IgD-negative memory B cell (primary cell): ENCODE measurements around the gene CNTNAP2. TPM values are rescaled to one million over a fixed set of nuclear protein-coding genes. Genes with fewer than 3 reads are reported as not detected.

Experiments used
- H3K27ac Mint-ChIP-seq, 3 donors: one replicate each; pipeline ENCODE4 v1.8.0; 2020 to 2022; ENCODE audit warnings: mild to moderate bottlenecking in 3 of 3, mixed read lengths in 3 of 3, moderate library complexity in 1 of 3
- H3K27me3 Mint-ChIP-seq: one replicate; pipeline ENCODE4 v1.8.0; 2021; ENCODE audit warnings: mixed read lengths
- H3K36me3 Mint-ChIP-seq: one replicate; pipeline ENCODE4 v1.8.0; 2020; ENCODE audit warnings: mild to moderate bottlenecking, mixed read lengths
- H3K4me1 Mint-ChIP-seq, 3 donors: one replicate each; pipeline ENCODE4 v1.8.0; 2020 to 2022; ENCODE audit warnings: mixed read lengths in 3 of 3, mild to moderate bottlenecking in 1 of 3
- H3K4me3 Mint-ChIP-seq, 4 donors: one replicate each; pipeline ENCODE4 v1.8.0; 2020 to 2022; ENCODE audit warnings: mild to moderate bottlenecking in 4 of 4, mixed read lengths in 4 of 4, moderate library complexity in 3 of 4
- H3K9me3 Mint-ChIP-seq, 3 donors: one replicate each; pipeline ENCODE4 v1.8.0; 2020 to 2021; ENCODE audit warnings: mixed read lengths in 3 of 3, mild to moderate bottlenecking in 1 of 3
- polyA plus RNA-seq: library from polyadenylated mRNA; unstranded; fragments of 300-500 nt; fragmentation: Illumina TruSeq; gene quantifications from one replicate; pipeline ENCODE4 v1.2.3, GENCODE V29; 2021

CNTNAP2 gene
- polyA plus RNA-seq, 1 donor from 2014 or later = 47.3 TPM

DNA sequence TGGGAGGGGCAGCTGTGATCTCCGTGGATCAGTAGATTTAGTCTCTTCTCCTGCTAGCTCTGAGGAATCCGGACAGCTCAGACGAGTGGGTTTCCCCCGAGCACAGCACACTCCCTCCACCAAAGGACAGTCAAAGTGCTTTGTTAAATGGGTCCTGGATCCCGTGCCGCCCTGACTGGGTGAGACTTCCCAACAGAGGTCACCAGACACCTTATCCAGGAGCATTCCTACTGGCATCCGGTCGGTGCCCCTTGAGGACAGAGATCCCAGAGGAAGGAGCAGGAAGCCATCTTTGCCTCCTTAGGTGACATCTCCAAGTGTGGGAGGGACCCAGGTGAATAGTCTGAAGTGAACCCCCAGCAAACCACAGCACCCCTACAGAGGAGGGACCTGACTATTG lies 1148.9 kb downstream of the CNTNAP2 start:
- Mint-ChIP-seq H3K4me1 (no peaks in the 10 kb centered on the region), H3K27ac (no peak overlapping the region), H3K36me3 (no peaks in the 10 kb centered on the region), H3K4me3 (no peak overlapping the region), H3K27me3 (no peaks in the 10 kb centered on the region), H3K9me3 (peaks cover 0 to 2% (median 0%) of the 10 kb centered on the region in 3 donors)

DNA sequence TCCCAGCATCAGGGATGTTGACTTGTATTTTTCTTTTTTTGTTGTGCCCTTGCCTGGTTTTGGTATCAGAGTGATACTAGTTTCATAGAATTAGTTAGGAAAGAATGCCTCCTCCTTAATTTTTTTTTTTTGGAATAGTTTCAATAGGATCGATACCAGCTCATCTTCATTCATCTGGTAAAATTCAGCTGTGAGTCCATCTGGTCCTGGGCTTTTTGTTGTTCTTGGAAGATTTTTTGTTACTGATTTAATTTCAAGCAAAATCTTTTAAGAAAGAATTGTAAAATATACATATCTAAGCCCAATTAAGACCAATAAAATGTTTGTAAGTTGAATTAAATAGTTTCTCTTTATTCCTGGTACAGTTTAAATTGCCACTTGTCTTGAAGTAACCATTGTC lies 1159.5 kb downstream of the CNTNAP2 start:
- Mint-ChIP-seq H3K27ac (no peak overlapping the region), H3K4me1 (no peaks in the 10 kb centered on the region), H3K36me3 (no peaks in the 10 kb centered on the region), H3K4me3 (no peak overlapping the region), H3K9me3 (peaks cover 0 to 12% (median 0%) of the 10 kb centered on the region in 3 donors), H3K27me3 (no peaks in the 10 kb centered on the region)

DNA sequence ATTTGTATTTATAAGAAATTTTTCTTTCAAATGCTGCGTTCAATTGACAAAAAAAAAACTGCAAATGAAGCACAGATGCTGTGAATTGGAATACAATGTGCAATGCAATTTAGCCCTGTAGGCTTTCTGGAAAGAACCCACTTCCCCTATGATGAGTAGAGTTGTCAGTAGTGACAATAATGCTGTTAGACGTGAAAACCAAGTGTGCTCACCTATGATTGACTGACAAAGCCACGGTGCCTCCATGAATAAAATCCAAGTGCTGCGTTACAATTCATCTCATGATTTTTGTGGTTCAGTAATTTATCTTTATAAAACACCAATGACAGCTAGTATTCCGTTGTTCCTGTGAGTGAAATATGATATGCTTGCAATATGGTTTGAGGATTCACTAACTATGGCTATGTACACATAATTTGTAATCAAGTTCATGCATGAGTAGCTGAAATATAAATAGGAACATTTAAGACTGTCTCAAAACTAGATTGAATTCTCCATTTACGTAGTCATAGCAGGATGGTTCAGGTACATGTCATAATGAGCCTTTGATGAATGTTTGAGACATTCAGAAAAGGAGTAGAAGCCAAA lies 1160.3 kb downstream of the CNTNAP2 start:
- H3K27me3 Mint-ChIP-seq = no peaks in the 10 kb centered on the region
- H3K4me3 Mint-ChIP-seq = no peak overlapping the region
- H3K27ac Mint-ChIP-seq = no peak overlapping the region
- no peaks in the 10 kb centered on the region for H3K36me3 Mint-ChIP-seq
- H3K4me1 Mint-ChIP-seq = no peaks in the 10 kb centered on the region
- peaks cover 0 to 12% (median 0%) of the 10 kb centered on the region in 3 donors for H3K9me3 Mint-ChIP-seq

DNA sequence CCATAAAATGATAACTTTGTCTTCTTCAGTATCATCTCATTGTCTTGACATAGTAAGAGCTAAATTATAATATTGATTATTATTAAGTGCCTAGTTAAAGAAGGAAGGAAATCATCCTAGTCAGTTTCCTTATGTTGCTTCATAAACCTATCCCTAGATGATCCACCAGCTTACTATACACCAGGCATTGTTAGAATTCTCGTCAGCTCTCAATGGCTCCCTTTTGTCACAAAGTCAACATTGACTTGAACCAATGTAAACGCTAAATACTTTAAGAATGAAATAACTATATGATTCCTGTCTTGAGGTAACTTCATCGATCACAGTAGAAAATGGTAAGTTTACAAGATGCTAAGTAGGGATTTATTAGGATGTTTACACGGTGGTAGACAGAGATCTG lies 1162.9 kb downstream of the CNTNAP2 start:
- Mint-ChIP-seq H3K36me3 (no peaks in the 10 kb centered on the region), H3K27me3 (no peaks in the 10 kb centered on the region), H3K9me3 (peaks cover 0 to 13% (median 2%) of the 10 kb centered on the region in 3 donors), H3K27ac (no peak overlapping the region), H3K4me3 (no peak overlapping the region), H3K4me1 (no peaks in the 10 kb centered on the region)

DNA sequence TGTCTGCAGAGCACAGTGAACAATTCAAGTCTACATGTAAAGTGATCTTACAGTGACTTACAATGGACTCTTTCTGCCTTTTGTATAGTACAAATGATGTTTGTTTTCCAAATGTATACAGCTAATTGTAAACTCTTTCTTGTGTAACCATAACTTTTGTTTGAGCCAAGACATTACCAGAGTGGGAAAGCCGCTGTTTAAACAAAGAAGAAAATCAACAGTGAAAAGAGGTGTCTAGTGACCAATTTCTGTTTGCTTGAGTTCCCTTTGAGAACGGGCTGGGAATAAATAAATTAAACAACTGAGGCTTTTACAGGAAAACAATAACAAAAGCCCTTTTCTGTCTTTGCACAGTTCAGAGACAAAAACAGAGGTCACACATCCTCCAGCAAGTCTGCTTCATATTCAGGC lies 1163.4 kb downstream of the CNTNAP2 start:
- no peak overlapping the region for H3K4me3 Mint-ChIP-seq

DNA sequence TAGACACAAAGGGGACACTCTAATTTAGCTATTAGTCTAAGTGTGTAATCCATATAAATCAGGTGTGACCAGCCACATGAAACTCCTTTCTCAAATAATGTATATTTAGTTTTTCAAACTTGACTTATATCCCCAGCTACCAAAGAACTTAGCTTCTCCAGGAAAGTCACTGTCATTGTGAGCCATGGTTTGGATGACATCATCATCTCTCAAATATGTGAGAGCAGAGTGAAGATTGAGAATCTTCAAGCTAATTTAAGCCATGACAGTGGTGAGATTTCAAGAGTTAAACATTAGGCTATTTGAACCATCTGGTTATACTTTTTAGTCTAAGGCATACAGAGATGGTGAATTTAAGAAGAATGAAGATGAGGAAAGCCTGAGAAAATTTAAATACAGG lies 1165.6 kb downstream of the CNTNAP2 start:
- Mint-ChIP-seq H3K9me3 (peaks cover 0 to 4% (median 4%) of the 10 kb centered on the region in 3 donors), H3K27ac (no peak overlapping the region), H3K4me3 (no peak overlapping the region), H3K36me3 (no peaks in the 10 kb centered on the region), H3K4me1 (no peaks in the 10 kb centered on the region), H3K27me3 (no peaks in the 10 kb centered on the region)

More for the DNA sequence above, 1163.4 kb downstream of the CNTNAP2 start:
- no peaks in the 10 kb centered on the region for H3K4me1 Mint-ChIP-seq
- H3K27ac Mint-ChIP-seq = no peak overlapping the region
- H3K9me3 Mint-ChIP-seq = peaks cover 0 to 12% (median 2%) of the 10 kb centered on the region in 3 donors
- H3K36me3 Mint-ChIP-seq = no peaks in the 10 kb centered on the region
- no peaks in the 10 kb centered on the region for H3K27me3 Mint-ChIP-seq

DNA sequence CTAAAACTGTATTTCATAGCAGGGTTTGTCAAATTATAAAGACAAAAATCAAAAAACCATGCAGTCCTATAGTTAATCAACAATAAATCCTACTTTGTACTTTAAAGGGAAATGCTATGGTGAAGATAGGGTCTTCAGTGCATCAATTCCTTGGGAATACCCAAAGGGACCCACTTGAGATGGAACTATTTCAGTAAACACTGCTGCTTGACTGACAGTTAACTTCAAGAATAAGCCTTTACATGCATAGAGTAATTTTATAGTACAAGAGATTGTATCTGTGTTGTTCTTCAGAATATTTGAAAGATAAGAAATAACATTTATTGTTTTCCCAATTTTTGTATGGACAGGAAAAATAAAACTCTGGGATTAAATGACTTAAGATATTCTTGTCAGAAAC lies 1179.6 kb downstream of the CNTNAP2 start:
- H3K27me3 Mint-ChIP-seq = no peaks in the 10 kb centered on the region
- peaks cover 0 to 2% (median 1%) of the 10 kb centered on the region in 3 donors for H3K9me3 Mint-ChIP-seq
- H3K4me3 Mint-ChIP-seq = no peak overlapping the region
- H3K27ac Mint-ChIP-seq = no peak overlapping the region
- H3K36me3 Mint-ChIP-seq = no peaks in the 10 kb centered on the region
- H3K4me1 Mint-ChIP-seq = no peaks in the 10 kb centered on the region

DNA sequence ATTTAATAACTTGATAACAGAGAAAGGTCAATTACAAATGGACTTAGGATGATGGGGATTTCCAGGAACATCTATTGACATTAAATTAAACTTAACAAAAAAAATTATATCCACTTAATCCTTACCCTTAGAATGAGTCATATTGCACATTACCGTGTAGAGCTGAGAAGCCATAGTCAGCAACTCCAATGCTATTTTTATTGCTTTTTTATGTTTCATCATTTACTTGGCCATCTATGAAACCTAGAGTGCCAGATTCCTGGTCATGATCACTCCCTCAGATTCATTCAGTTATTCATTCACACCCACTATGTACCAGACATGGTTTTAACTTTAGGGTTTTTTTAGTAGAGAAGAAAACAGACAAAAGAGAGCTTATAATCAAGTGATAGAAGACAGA lies 1180.4 kb downstream of the CNTNAP2 start:
- no peak overlapping the region for H3K4me3 Mint-ChIP-seq
- H3K4me1 Mint-ChIP-seq = no peaks in the 10 kb centered on the region
- no peaks in the 10 kb centered on the region for H3K27me3 Mint-ChIP-seq
- no peak overlapping the region for H3K27ac Mint-ChIP-seq
- H3K9me3 Mint-ChIP-seq = peaks cover 0 to 2% (median 0%) of the 10 kb centered on the region in 3 donors
- no peaks in the 10 kb centered on the region for H3K36me3 Mint-ChIP-seq

DNA sequence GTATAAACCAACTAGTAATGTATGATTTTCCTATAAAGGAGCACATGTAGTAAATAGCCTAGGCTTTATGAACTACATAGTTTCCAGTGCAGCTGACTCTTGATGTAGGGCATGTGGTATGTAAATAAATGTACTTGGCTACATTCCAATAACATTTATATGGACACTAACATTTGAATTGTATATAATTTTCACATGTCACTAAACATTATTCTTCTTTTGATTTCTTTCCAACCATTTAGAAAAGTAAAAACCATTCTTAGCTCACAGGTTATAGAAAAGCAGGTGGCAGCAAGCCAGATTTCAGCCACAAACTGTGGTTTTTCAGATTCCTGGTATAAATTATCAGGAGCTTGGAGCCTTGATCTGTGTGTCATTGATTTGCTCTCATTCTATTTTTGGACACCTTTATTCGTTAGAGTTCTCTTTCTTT lies 1182.0 kb downstream of the CNTNAP2 start:
- Mint-ChIP-seq H3K9me3 (peaks cover 0 to 2% (median 0%) of the 10 kb centered on the region in 3 donors), H3K27ac (no peak overlapping the region), H3K27me3 (no peaks in the 10 kb centered on the region), H3K4me1 (no peaks in the 10 kb centered on the region), H3K4me3 (no peak overlapping the region), H3K36me3 (no peaks in the 10 kb centered on the region)

DNA sequence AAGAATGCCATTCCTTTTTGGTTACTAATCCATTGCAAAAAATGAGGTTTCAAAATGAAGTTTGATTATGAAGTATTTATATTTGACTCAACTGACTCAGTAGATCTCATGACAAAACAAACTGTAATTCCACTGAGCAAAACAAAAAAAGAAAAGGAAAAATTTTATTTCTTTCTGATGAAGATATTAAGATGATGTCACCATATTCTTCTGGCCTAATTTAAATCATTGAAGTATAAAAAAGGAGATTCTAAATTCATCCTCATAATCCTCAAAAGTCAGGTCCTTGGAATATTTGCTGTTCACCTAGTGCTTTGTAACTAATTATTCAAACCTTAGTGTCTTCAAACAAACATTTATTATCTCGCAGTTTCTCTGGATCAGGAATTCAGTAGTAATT lies 1183.7 kb downstream of the CNTNAP2 start:
- Mint-ChIP-seq H3K9me3 (peaks cover 0 to 2% (median 0%) of the 10 kb centered on the region in 3 donors), H3K4me3 (no peak overlapping the region), H3K27ac (no peak overlapping the region), H3K27me3 (no peaks in the 10 kb centered on the region), H3K36me3 (no peaks in the 10 kb centered on the region), H3K4me1 (no peaks in the 10 kb centered on the region)

DNA sequence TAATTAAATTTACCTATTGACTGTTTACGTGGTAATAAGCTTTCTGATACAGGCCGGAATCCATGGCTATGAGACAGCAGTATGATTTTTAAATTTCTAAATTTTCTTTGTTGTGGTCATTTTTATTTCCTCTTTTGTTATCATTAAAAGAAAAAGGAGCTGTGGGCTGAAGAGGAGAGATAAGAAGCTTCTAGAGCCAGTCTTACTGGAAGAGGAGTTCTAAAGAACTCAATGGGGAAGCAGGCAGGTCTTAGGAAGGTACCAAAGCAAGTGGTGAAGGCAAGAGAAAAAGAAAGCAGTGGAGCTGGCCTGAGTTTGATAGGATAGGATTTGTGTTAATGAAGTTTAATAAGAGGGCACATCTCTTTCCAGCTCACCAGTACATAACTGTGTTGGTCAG lies 1187.8 kb downstream of the CNTNAP2 start:
- Mint-ChIP-seq H3K27me3 (no peaks in the 10 kb centered on the region), H3K4me1 (no peaks in the 10 kb centered on the region), H3K27ac (no peak overlapping the region), H3K36me3 (no peaks in the 10 kb centered on the region), H3K9me3 (peaks cover 0 to 14% (median 2%) of the 10 kb centered on the region in 3 donors), H3K4me3 (no peak overlapping the region)

DNA sequence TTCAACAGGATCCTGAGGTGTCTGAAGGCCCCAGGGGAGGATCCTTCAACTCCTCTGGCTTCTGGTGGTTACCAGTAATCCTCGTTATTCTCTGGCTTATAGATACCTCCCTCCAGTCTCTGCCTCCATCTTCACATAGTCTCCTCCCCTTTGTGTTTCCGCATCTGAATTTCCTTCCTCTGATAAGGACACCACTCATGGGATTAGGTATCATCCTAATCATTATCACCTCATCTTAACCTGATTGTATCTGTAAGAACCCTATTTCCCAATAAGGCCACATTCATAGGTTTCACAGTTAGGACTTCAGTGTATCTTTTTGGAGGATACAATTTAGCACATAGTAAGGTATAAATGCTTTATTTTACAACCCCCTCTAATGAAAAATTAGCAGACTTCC lies 1189.2 kb downstream of the CNTNAP2 start:
- Mint-ChIP-seq H3K36me3 (no peaks in the 10 kb centered on the region), H3K27ac (no peak overlapping the region), H3K9me3 (peaks cover 0 to 14% (median 5%) of the 10 kb centered on the region in 3 donors), H3K4me1 (no peaks in the 10 kb centered on the region), H3K4me3 (no peak overlapping the region), H3K27me3 (no peaks in the 10 kb centered on the region)

DNA sequence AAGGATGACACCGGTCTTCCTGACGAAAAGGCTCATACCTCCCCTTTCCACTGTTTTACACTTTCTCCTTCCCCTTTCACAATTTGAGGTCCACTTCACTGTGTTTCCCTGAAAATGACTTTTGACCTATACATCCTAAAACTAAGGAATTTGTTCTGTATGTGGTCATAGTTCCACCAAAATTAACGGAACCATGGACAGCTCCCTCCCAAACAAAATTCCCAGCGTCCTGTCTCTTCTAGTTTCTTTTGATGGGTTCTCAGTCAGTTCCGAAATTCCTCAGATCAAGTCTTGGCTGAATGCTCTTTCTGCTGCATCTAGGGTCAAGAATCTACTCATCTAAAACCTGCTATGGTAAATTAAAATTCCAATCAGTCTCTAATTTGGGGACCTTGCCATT lies 1191.9 kb downstream of the CNTNAP2 start:
- Mint-ChIP-seq H3K9me3 (peaks cover 2 to 14% (median 7%) of the 10 kb centered on the region in 3 donors), H3K4me1 (no peaks in the 10 kb centered on the region), H3K36me3 (no peaks in the 10 kb centered on the region), H3K27me3 (no peaks in the 10 kb centered on the region), H3K27ac (no peak overlapping the region), H3K4me3 (no peak overlapping the region)

DNA sequence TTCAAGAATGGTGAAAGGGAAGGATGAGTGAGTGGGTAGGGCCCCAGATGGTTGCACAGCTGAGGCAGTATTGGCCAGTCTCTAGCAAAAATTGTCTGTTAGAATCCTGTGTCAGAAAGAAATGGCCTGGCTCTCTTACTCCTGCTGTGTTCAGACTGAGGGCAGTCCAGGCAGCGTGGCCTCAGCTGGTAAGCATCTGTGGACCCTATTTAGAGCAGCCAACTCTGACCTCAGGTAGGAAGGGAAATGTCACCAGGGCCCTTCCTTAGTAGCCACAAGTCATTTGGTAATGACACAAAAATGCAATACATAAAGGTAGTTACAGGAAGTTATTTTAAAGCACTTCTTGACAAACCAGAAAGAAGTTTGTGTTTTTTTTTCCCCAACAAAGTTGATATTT lies 1194.7 kb downstream of the CNTNAP2 start:
- Mint-ChIP-seq H3K9me3 (peaks cover 2 to 10% (median 5%) of the 10 kb centered on the region in 3 donors), H3K4me3 (no peak overlapping the region), H3K27ac (no peak overlapping the region), H3K36me3 (peaks cover 1% of the 10 kb centered on the region), H3K4me1 (no peaks in the 10 kb centered on the region), H3K27me3 (no peaks in the 10 kb centered on the region)

DNA sequence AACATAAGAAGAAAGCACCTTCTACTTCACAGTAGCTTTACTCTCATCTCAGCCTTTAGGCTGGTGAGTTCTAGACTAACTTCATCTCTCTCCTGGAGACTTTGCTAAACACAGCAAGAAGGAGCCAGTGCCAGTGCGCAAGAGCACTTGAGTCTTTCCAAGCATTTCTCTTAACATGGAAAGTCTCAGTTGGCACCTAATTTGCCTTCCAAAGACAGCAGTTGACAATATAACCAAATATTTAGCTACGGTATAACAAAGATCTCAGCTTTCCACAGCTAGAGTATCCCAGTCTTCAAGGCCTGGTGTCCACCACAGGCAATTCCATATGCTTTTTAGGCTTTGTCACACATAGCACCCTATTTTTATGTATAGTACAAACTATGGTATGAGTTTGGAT lies 1204.9 kb downstream of the CNTNAP2 start:
- H3K4me3 Mint-ChIP-seq = no peak overlapping the region
- no peaks in the 10 kb centered on the region for H3K27me3 Mint-ChIP-seq
- no peaks in the 10 kb centered on the region for H3K36me3 Mint-ChIP-seq
- H3K9me3 Mint-ChIP-seq = peaks cover 0 to 5% (median 3%) of the 10 kb centered on the region in 3 donors
- H3K4me1 Mint-ChIP-seq = no peaks in the 10 kb centered on the region
- no peak overlapping the region for H3K27ac Mint-ChIP-seq

DNA sequence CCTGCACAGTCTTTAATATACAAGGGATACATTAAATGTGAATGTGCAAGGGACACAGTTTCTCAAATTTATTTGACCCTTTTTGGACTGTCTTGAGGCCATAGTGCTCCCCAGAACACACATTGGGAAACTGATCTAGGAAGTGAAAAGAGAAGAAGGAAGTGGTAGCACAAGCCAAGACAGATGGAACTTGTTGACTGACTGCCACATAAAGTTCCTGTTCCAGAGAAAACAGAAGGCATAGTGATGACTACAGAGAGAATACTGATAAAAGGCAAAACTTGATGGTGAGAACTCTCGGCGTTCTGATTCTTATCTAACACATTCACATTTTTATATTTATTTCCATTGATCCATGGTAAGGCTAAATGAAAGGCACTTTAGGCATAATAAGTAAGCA lies 1216.4 kb downstream of the CNTNAP2 start:
- Mint-ChIP-seq H3K4me3 (no peak overlapping the region), H3K9me3 (peaks cover 4 to 12% (median 5%) of the 10 kb centered on the region in 3 donors), H3K27ac (no peak overlapping the region), H3K36me3 (no peaks in the 10 kb centered on the region), H3K27me3 (no peaks in the 10 kb centered on the region), H3K4me1 (no peaks in the 10 kb centered on the region)
